K562 (cell line): ENCODE data around the gene PPP4C. TPM values are rescaled to one million over a fixed set of nuclear protein-coding genes. Genes with fewer than 3 reads are reported as not detected.

ENCODE experiments used
- CXXC5 ChIP-seq: fragments of 250-450 bp; sonication (Bioruptor Pico); IDR thresholded peaks from 2 replicates; pipeline ENCODE4 v1.8.0; 2022; ENCODE audit warnings: inconsistent platforms, mild to moderate bottlenecking, moderate library complexity
- ELF1 ChIP-seq: fragments of 200-800 bp; sonication (Bioruptor generic); IDR thresholded peaks from 2 replicates; pipeline ENCODE4 v1.6.1; 2016; ENCODE audit warnings: missing genetic modification characterization, missing compliant biosample characterization
- NFATC3 ChIP-seq: fragments of 450-650 bp; IDR thresholded peaks from 2 replicates; pipeline ENCODE4 v1.6.1; 2017; ENCODE audit warnings: mild to moderate bottlenecking
- NFIX ChIP-seq: fragments of 250-450 bp; sonication (Bioruptor Pico); IDR thresholded peaks from 2 replicates; pipeline ENCODE4 v1.4.0; 2020; ENCODE audit warnings: low read depth, mild to moderate bottlenecking, moderate library complexity
- NUFIP1 ChIP-seq: fragments of 450-650 bp; IDR thresholded peaks from 2 replicates; pipeline ENCODE4 v1.6.1; 2018; ENCODE audit not compliant: partially characterized antibody
- RCOR1 ChIP-seq, 2 experiments: IDR thresholded peaks; 2 replicates each; pipeline ENCODE4 v1.6.1; 2012; ENCODE audit warnings: low read depth in 2 of 2, low read length in 2 of 2, borderline replicate concordance in 1 of 2, improper control_type of control experiment in 1 of 2
- SMARCA5 ChIP-seq: fragments of 450-650 bp; IDR thresholded peaks from 2 replicates; pipeline ENCODE4 v1.6.1; 2016
- ZEB2 ChIP-seq: fragments of 450-650 bp; IDR thresholded peaks from 2 replicates; pipeline ENCODE4 v1.6.1; 2016
- ZNF324 ChIP-seq: fragments of 250-450 bp; sonication (Bioruptor Pico); IDR thresholded peaks from 2 replicates; pipeline ENCODE4 v1.4.0; 2020; ENCODE audit warnings: mild to moderate bottlenecking
- ZNF75A ChIP-seq: fragments of 450-650 bp; formaldehyde crosslinking; IDR thresholded peaks from 2 replicates; pipeline ENCODE4 v1.4.0; 2020; ENCODE audit warnings: mild to moderate bottlenecking
- polyA plus RNA-seq, 8 experiments: library from polyadenylated mRNA; depleted of rRNA in 4 of 8; stranded (reverse) in 5 of 8; unstranded in 3 of 8; fragments of >200 nt; fragmentation: Nextera tagmentation in 2 of 8; fragmentation: Illumina TruSeq in 1 of 8; extraction: Ambion mirVana in 2 of 8; extraction: Trizol in 1 of 8; gene quantifications; 2 replicates each; pipeline versions ENCODE4 v1.2.1 to v1.2.3, GENCODE V29; 2011 to 2014; ENCODE audit warnings: inconsistent platforms in 1 of 8, missing spikeins in 1 of 8
- total RNA-seq, 7 experiments: library from RNA; depleted of rRNA in 6 of 7; stranded (reverse); fragments of >200 nt in 6 of 7; fragmentation: Illumina TruSeq in 2 of 7; extraction: Trizol in 2 of 7; gene quantifications; 2 replicates each; pipeline versions ENCODE4 v1.2.1 to v1.2.3, GENCODE V29; 2011 to 2021; ENCODE audit warnings: low replicate concordance in 1 of 7
- TF ChIP-seq, protein P1 (sequence below): fragments of 450-650 bp; IDR thresholded peaks from 2 replicates; pipeline ENCODE4 v1.6.1; 2016; ENCODE audit warnings: mild to moderate bottlenecking, moderate library complexity
- TF ChIP-seq, protein P2 (sequence below): IDR thresholded peaks from 2 replicates; pipeline ENCODE4 v1.6.1; 2011; ENCODE audit warnings: borderline replicate concordance, low read depth, mild to moderate bottlenecking, moderate library complexity, low read length; ENCODE audit not compliant: insufficient read depth, poor library complexity, severe bottlenecking
- TF ChIP-seq, protein P3 (sequence below): sonication (generic); formaldehyde crosslinking; IDR thresholded peaks from 2 replicates; pipeline ENCODE4 v1.8.1; 2023; ENCODE audit warnings: mild to moderate bottlenecking, missing genetic modification reagents

Gene PPP4C
- total and polyA plus RNA-seq, 9 of the 15 experiments (the other 6 are each of a cell fraction or from before 2014, with no cell fraction given): 3.5 to 183 (median 131) TPM

DNA sequence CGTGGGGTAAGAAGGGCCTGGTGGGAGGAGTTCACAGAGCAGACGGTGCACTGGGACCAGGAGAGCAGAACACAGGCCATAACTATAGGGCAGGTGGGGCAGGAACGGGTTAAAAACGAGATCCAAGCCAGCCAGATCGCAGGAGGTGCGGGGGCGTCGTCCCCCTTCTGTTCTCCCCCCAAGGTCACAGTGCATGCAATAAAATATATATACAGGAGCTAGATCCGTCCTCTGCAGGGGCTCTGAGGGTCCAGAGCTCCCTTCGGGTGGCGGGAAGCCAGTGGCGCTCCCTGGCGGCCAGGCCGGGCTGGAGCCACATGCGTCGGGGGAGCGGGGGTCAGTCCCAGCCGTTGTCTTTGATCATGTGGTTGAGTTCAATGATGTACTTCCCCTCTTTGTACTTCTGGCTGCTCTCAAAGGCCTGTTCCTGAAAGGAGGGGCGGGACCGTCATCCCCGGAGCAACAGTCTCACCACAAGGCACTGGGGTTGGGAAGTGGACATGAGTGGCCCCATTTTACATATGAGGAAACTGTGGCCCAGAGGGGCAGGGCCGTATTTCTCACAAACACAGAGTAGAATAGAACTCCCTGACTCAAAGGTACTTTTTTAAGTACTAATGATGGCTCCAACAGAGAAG lies 16.7 kb downstream of the PPP4C start (continued):
- TF ChIP-seq, protein P1, sequence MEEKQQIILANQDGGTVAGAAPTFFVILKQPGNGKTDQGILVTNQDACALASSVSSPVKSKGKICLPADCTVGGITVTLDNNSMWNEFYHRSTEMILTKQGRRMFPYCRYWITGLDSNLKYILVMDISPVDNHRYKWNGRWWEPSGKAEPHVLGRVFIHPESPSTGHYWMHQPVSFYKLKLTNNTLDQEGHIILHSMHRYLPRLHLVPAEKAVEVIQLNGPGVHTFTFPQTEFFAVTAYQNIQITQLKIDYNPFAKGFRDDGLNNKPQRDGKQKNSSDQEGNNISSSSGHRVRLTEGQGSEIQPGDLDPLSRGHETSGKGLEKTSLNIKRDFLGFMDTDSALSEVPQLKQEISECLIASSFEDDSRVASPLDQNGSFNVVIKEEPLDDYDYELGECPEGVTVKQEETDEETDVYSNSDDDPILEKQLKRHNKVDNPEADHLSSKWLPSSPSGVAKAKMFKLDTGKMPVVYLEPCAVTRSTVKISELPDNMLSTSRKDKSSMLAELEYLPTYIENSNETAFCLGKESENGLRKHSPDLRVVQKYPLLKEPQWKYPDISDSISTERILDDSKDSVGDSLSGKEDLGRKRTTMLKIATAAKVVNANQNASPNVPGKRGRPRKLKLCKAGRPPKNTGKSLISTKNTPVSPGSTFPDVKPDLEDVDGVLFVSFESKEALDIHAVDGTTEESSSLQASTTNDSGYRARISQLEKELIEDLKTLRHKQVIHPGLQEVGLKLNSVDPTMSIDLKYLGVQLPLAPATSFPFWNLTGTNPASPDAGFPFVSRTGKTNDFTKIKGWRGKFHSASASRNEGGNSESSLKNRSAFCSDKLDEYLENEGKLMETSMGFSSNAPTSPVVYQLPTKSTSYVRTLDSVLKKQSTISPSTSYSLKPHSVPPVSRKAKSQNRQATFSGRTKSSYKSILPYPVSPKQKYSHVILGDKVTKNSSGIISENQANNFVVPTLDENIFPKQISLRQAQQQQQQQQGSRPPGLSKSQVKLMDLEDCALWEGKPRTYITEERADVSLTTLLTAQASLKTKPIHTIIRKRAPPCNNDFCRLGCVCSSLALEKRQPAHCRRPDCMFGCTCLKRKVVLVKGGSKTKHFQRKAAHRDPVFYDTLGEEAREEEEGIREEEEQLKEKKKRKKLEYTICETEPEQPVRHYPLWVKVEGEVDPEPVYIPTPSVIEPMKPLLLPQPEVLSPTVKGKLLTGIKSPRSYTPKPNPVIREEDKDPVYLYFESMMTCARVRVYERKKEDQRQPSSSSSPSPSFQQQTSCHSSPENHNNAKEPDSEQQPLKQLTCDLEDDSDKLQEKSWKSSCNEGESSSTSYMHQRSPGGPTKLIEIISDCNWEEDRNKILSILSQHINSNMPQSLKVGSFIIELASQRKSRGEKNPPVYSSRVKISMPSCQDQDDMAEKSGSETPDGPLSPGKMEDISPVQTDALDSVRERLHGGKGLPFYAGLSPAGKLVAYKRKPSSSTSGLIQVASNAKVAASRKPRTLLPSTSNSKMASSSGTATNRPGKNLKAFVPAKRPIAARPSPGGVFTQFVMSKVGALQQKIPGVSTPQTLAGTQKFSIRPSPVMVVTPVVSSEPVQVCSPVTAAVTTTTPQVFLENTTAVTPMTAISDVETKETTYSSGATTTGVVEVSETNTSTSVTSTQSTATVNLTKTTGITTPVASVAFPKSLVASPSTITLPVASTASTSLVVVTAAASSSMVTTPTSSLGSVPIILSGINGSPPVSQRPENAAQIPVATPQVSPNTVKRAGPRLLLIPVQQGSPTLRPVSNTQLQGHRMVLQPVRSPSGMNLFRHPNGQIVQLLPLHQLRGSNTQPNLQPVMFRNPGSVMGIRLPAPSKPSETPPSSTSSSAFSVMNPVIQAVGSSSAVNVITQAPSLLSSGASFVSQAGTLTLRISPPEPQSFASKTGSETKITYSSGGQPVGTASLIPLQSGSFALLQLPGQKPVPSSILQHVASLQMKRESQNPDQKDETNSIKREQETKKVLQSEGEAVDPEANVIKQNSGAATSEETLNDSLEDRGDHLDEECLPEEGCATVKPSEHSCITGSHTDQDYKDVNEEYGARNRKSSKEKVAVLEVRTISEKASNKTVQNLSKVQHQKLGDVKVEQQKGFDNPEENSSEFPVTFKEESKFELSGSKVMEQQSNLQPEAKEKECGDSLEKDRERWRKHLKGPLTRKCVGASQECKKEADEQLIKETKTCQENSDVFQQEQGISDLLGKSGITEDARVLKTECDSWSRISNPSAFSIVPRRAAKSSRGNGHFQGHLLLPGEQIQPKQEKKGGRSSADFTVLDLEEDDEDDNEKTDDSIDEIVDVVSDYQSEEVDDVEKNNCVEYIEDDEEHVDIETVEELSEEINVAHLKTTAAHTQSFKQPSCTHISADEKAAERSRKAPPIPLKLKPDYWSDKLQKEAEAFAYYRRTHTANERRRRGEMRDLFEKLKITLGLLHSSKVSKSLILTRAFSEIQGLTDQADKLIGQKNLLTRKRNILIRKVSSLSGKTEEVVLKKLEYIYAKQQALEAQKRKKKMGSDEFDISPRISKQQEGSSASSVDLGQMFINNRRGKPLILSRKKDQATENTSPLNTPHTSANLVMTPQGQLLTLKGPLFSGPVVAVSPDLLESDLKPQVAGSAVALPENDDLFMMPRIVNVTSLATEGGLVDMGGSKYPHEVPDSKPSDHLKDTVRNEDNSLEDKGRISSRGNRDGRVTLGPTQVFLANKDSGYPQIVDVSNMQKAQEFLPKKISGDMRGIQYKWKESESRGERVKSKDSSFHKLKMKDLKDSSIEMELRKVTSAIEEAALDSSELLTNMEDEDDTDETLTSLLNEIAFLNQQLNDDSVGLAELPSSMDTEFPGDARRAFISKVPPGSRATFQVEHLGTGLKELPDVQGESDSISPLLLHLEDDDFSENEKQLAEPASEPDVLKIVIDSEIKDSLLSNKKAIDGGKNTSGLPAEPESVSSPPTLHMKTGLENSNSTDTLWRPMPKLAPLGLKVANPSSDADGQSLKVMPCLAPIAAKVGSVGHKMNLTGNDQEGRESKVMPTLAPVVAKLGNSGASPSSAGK: peak; percentile 92
- TF ChIP-seq SMARCA5: peak; percentile 99
- TF ChIP-seq NFATC3: no peak
- no peak; the same call in 1 of the 2 replicates for TF ChIP-seq ZEB2
- TF ChIP-seq CXXC5: peak; percentile 94
- TF ChIP-seq RCOR1 (IDR thresholded peaks at IDR 0.05; ENCODE audit: borderline replicate concordance in 1 of 2, low read depth in 2 of 2, low read length in 2 of 2): peak; percentile 58 to 82
- TF ChIP-seq ELF1 (tag): peak; percentile 78
- peak; percentile 80 for TF ChIP-seq ZNF75A
- TF ChIP-seq ZNF324 (CRISPR knock-in tag): peak; percentile 69; the same call in 1 of the 2 replicates
- TF ChIP-seq, protein P2, sequence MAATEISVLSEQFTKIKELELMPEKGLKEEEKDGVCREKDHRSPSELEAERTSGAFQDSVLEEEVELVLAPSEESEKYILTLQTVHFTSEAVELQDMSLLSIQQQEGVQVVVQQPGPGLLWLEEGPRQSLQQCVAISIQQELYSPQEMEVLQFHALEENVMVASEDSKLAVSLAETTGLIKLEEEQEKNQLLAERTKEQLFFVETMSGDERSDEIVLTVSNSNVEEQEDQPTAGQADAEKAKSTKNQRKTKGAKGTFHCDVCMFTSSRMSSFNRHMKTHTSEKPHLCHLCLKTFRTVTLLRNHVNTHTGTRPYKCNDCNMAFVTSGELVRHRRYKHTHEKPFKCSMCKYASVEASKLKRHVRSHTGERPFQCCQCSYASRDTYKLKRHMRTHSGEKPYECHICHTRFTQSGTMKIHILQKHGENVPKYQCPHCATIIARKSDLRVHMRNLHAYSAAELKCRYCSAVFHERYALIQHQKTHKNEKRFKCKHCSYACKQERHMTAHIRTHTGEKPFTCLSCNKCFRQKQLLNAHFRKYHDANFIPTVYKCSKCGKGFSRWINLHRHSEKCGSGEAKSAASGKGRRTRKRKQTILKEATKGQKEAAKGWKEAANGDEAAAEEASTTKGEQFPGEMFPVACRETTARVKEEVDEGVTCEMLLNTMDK: peak; percentile 93
- TF ChIP-seq, protein P3, sequence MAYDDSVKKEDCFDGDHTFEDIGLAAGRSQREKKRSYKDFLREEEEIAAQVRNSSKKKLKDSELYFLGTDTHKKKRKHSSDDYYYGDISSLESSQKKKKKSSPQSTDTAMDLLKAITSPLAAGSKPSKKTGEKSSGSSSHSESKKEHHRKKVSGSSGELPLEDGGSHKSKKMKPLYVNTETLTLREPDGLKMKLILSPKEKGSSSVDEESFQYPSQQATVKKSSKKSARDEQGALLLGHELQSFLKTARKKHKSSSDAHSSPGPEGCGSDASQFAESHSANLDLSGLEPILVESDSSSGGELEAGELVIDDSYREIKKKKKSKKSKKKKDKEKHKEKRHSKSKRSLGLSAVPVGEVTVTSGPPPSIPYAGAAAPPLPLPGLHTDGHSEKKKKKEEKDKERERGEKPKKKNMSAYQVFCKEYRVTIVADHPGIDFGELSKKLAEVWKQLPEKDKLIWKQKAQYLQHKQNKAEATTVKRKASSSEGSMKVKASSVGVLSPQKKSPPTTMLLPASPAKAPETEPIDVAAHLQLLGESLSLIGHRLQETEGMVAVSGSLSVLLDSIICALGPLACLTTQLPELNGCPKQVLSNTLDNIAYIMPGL: 0 out of 2 replicates have a peak, but pooled peaks have one; percentile 18
- TF ChIP-seq NUFIP1: peak; percentile 46
- peak; percentile 53; the same call in 1 of the 2 replicates for TF ChIP-seq NFIX (CRISPR knock-in tag)
